GM21619 (cell line): ENCODE data around the gene BCL2L11.

Experiments used
- ATAC-seq: cut with Tn5 transposase; IDR thresholded peaks from one replicate; pipeline ENCODE4 v1.9.1; 2021; ENCODE audit not compliant: unreplicated experiment

BCL2L11 gene

DNA sequence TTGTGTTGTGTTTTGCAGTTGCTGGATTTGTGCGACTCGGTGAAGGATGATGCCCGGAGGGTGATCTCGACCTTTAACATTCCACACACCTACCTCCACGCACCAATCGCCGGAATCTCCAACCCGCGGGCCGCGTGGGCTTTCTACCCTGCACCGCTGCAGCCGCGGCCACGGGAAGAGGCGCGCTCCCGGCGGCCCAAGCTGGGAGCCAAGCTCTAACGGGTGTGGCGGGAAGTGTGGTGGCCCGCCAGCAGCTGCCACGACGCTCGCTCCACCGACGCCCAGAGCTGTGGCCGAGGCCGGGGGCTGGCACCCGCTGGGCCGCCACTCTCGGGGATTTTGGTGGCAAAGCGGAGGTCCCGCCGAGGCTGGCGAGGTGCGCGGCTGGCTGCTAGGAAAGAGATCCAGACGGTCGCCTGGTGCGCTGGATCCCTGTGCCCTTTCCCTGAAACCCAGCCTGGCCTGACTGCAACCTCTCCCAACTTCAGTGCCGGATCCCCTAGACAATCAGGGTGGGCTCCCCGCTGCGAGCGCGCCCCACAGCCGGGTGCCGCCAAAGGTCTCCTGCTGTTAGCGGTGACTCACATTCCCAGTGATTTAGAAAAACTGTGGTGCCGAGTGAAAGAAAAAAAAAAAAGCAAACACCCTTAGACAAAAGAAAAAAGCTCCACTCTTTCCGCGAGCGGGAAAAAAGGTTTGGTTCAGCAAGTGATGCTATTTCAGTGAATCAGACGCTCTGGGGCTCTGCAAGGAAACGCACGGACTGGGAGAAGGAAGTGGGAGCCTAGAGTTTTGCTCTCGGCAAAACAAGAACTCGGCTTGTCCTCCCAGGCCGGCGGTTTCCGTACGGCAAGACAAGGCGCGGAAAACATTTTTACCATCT is 2.9 kb upstream of the BCL2L11 start:
- ATAC-seq = no peak

DNA sequence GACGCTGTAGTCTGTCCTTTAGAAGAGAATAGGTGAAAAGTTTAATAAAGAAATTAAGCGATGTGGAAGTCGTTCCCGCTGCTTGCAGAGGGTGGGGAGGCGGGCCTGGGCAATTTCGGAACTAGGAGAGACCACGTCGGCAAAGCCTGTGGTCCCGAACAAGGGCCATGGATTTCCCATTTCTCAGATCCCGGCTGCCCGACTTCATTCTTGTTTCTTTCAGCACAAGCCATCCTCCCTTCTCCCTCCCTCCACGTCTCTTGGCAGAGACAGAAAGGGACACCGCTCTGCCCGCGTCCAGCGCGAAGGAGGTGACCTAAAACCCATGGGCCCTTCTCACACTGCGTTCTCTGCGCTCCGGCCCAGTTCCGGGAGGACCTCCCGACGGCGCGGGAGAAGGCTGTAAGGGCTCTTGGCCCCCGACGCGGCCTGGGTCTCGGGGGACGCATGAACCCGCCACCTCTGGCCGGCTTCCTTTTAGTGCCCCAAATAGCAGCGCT is 2.2 kb upstream of the BCL2L11 start:
- ATAC-seq = no peak

DNA sequence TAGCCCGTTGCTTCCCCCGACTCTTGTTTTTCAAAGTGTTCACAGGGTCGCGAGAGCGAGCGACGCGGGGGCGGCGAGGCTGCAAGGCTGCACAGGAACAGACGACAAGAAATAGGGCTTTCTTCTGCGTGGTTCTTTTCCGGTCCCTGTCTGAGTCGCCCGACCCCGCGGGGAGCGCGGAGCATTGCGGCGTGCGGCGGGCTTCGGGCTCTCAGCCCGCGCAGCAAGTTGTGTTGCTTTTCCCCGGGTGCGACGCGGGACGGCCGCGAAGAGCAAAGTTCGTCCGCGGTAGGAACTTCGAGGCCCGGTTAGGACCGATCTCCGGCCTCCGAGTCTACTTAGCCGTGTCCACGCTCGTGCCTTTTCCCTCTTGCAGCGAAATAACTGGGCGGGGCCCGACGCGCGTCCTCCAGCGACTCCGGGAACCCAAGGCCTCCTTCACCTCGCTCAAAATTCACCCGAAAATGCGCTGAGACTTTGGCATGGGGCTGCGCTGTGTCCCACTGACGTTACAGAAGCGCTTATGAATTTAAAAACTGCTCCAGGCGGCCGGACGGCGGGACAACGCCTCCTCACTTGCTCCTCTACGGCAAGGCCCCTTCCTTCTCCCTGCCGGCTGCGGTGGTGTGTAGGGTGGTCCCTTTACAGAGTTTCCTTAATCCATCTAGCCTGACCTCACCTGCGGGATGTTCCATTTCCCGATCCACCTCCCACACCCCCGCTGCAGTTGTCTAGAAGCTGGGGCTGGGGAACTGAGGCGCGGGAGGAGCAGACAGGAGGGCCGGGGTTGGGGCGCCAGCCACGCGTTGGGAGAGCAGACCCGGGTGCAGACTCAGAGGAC is 1.5 kb upstream of the BCL2L11 start:
- ATAC-seq = no peak

DNA sequence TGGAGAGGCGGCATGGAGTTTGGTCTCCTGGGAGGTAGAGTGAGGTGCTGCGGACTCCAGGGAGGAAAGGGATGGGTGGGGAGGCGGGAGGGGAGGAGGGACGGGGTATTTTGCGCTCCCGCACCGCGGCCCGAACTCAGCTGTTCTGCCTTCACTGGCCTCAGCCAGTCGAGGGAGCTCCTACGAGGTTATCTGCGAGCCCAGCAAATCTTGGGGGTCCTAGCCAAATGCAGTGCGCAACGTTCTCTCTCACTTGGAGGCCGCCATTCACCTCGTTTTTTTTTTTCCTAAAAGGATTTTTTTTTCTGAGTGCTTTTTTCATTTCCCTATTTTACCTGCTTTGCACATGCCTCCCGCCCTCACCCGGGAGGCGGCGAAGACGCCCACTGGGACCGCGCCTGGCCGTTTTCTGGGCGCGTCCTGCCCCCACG is 877 bp upstream of the BCL2L11 start:
- ATAC-seq = no peak

DNA sequence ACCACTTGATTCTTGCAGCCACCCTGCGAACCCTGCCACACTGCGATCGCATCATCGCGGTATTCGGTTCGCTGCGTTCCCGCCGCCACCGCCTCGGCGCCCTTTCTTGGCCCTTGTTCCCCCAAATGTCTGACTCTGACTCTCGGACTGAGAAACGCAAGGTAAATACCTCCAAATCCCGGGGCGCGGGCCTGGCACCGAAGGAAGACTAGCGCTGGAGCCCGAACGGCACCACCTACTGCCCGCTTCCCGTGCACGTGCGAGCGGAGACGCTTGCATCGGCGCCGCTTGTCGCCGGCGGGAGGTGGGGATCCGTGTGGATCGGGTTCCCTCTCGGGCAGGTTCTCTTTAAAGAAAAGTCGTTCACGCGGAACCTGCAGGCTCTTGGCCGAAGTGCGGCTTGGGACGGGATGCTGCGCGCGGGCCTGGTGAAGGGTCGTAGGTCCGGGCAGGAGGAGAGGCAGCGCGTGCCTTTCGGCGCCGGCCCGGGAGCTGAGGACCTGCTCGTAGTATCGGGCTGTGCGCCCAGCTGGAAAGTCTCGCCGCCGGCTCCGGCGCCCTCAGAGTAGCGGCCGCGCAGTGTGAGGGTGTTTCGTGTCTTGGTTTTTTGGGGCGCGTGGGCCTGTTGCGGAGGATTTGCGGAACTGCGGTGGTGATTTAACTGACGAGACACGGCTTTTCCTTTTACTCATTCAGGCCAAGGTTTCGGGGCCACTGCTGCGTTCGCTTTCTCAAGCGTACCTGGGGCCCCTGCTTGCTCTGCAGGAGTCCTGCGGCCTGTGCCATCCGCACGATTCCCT is 514 bp downstream of the BCL2L11 start:
- no peak for ATAC-seq

DNA sequence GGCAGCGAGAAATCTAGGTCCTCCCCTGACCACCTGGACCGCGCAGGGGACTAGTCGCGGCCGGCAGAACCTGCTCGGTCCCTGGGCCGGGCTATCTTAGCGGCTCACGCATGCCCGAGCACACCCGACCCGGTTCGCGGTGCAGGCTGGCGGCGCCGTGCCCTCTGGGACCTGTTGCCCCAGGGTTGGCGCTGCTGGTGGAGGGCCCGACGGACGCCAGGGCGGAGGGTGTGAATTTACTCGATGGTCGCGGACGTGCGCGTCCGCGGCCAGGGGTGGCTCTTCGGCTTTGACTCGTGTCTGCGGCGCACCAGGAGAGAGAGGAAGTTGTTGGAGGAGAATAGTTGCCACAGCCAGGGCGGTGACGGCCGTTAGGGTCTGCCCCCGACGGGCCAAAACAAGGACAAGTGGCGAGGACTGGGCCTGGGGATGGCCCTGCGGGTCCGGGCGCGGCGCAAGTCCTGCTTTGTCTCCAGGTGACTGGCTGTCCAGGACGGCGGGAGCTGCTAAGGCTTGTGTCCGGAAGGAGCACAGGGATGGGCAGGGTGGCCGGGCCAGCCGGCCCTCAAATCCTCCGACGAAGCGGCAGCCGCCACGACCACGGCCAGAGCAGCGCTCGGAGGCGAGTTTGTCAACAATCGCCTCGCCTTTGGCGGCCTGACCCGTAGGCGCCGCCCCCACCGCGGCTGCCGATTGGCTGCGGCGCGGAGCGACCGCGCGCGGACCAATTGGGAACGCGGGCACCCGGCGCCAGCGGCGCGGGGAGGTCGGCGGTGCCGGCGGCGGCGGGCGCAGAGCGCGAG is 1.3 kb downstream of the BCL2L11 start:
- peak; percentile 44 for ATAC-seq

DNA sequence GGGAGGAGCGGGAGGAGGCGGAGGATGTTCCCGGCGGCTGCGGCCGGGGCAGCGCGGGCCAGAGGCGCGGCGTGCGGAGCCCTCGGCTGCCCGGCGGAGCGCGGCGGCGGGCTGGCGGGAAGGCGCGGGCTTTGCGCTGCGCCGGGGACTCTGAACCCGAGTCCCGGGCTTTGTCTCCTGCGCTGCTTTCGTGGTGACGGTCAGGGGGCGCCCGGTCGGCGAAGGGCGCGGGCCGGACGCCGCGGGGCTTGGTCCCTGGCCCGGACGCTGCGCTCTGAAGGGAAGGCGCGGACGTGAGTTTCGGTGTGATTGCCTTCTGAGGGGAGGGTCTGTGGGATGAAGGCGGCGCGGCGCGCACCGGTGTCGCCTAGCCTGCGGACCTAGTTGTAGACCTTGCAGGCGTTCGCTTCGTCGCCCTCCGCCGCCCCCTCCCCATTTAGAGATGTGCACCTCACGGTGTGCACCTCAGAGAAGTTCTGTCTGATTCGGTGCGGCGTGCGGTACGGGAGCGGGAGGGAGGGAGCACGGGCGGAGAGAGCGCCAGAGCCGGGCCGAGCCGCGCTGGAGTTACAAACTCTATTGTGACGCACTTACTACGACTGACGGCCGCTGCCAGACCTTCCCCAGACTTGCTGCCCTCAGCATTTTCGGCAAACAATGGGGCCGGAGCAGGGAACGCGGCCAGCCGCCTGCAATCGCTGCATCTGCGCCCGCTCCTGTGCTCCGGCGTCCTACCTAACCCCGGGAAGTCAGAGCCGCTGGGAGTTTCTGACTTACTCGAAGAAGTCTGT is 2.1 kb downstream of the BCL2L11 start:
- ATAC-seq = peak; percentile 2

DNA sequence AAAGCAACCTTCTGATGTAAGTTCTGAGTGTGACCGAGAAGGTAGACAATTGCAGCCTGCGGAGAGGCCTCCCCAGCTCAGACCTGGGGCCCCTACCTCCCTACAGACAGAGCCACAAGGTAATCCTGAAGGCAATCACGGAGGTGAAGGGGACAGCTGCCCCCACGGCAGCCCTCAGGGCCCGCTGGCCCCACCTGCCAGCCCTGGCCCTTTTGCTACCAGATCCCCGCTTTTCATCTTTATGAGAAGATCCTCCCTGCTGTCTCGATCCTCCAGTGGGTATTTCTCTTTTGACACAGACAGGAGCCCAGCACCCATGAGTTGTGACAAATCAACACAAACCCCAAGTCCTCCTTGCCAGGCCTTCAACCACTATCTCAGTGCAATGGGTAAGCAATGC is 3.0 kb downstream of the BCL2L11 start:
- ATAC-seq = no peak

DNA sequence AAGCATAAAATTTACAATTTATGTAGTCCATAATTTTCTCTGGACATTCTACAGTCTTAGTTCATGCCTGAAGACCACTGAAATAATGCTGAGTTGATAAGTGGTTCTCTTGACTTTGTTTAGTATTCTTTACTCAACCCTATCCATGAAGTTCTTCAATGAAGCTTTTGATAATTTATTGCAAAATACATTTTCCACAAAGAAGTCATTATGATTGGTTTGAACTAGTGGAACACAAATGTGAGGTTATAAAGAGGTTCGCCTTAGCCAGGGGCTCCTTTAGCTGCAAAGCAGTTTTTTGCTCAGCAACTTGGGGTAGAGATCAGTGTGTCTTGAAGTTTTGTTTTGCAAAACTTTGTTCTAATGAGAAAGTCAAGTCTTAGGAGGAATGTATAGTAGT is 5.9 kb downstream of the BCL2L11 start:
- no peak for ATAC-seq

DNA sequence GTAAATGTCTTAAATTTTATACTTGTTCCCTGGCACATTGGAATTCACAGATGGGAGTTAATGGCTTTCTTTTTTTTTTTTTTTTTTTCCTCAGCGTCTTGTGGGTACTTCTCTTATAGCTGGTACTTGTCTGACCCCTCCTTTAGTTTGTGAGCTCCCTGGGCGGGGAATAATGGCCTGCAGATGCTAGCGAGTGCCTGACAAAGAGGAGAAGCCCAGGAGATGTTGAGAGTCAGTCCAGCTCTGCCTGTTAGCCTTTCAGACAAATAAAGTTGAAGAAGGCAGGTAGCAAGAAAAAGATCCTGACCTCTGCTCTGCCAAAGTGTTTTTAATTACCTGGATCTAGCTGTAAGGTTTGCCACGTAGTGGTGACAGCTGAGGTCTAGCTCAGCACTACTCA is 6.6 kb downstream of the BCL2L11 start:
- ATAC-seq = no peak

DNA sequence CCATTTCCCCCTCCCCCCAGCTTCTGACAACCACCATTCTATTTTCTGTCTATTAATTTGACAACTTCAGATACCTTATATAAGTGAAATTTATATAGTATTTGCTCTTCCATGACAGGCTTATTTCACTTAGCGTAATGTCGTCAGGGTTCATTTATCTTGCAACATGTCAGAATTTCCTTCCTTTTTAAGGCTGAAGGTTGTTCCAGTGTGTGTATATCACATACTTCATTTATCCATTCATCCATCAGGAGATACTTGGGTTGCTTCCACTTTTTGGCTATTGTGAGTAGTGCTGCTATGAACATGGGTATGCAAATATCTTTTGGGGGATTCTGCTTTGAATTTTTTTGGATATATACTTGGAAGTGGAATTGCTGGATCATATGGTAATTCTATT is 7.4 kb downstream of the BCL2L11 start:
- ATAC-seq = no peak

DNA sequence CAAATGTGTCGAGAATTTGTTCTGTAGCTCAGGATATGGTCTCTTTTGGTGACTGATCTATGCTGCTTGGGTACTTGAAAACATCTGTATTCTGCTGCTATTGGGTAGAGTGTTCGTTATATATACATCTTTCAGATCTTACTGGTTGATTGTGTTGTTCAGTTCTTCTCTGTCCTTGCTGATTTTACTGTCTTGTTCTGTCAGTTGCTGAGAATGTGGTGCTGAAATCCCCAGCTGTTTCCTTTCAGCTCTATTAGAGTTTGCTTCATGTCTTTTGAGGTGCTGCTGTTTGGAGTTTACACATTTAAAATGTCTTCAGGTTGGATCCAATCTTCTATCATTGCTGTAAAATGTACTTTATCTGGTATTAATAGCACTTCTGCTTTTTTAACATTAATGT is 12.9 kb downstream of the BCL2L11 start:
- no peak for ATAC-seq

DNA sequence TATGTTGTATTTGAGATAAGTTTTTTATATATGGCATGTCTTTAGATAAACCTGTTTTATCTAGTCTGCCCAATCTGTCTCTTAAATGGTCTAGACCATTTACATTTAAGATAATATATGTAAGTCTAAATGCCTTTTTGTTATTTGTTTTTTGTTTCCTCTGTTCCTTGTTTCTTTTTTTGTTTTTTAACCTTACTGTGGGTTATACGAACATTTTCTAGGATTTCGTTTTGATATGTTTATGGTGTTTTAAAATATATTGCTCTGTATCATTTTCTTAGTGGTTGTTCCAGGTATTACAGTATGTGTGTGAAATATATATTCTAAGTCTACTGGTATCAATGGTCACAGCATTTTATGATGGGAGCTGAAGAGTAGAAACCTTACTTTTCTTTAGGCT is 13.3 kb downstream of the BCL2L11 start:
- ATAC-seq = no peak

DNA sequence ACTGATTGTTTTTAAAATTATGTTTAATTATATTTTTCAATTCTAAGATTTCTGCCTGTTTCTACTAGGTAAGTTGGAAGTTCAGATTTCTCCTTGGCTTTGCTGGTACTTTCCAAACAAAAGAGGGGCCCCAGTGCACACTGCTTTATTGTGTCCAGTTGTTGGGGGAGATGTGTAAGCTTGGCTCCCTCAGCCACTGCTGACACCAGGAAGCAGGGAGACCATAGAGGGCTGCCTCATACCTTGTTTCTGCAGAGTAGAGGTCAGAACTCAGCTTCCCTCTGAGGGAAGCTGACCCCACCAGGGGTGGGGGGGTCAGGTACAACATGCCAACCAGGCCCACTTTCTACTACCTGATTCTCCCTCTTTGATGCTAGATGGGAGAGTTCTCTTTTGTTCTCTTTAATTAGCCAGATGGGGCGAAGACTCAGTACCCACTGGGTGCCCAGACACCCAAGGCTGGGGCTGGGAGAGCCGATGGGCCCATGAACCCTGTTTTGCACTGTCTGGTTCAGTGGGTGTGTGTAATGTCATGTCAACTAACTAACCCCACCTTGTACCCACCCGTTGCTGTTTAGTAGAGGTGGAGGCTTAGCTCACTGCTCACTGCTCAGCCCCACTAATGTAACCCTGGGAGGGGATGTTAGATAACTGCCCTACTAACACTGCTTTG is 14.7 kb downstream of the BCL2L11 start:
- ATAC-seq = no peak

DNA sequence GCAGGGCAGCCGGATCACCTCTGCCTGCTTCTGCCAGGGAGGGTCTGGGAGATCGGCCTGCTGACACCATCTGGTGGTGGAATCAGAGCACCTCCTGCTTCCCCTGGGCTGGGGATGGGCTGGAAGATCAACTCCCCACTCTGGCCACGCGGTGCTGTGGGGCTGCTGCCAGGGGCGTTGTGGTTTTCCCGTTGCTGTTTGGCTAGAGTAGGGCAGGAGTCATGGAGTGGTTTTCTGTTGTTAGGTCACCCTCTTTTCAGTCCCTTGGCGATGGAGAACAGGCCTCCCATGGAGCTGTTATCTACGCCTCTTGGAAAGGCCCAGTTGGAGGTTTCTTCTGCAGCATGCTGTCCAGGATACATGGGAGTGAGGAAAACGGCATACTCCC is 15.2 kb downstream of the BCL2L11 start:
- no peak for ATAC-seq

DNA sequence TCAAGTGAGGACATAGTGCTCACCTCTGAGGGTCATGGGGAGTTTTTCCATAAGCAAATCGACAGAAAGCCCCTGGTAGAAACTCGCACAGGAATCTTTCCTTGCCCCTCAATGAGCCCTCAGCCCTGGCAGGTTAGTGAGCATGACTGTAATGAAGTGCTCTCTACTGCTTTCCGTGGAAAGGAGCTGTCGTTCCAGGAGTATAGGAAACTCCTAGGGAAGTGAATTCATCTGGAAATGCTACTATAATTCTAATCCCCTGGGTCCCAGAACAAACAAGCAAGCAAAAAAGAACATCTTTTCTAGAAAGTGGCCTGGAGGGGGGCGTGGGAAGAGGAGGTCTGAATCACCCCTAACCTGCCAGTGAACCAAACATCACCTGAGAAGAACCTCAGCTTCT is 18.1 kb downstream of the BCL2L11 start:
- ATAC-seq = no peak

DNA sequence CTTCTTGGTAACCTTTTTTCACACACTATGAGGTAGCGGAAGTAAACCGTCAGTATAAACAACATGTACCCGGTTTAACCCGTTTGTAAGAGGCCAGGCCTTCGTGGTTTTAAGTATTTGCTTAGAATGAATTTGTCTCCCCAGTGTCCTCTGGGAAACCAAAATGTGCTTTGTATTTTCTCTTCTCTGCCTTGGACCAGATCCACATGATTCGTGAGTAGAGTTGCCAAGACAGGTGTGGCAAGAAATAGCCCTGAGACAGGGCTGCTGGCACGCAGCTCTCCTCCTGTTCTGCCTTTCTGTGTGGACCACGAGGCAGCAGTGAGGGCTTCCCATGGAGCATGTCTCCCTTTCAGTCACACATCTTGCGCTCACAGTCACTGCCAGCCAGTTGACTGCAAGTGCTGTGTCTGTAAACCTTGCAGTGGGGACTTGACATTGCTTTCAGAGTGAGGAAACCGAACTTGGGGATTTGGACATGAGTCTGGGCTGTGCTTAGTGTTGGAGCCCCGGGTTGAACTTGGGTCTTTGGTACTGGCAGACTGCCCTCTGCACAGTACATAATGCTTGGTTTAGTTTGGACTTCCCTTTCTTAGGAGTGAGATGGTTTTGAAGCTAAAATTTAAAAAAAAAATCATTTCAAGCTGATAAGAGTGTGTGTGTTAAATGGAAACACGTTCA is 19.1 kb downstream of the BCL2L11 start:
- no peak for ATAC-seq

DNA sequence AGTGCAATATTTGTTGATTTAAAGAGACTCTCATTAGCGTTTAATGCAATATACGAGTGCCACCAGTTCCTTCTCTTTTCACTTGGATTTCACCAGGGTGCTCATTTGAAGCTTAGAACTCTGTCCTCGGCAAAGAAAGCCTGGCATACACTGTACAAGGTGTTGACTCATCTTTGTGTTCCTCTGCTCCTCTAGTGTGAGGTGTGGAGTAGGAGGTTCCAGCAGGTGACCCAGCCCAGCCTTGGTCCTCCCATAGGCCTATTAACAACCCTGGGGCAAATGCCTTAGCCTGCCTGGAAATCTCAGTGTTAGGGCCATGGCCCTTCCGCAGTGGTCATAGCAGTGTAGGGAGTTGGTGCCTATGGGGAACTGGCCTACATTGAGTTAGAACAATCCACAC is 20.1 kb downstream of the BCL2L11 start:
- ATAC-seq = no peak
